ENCODE measurements around the gene CMTM6.
"Not testable (repeated sequence)": the region's sequence is repeated elsewhere in the genome, so short reads cannot be mapped to it uniquely, and the experiment has no call there.

GRCh38 chr3:32439421-32439820 is 63.2 kb downstream of the CMTM6 start:
- TF ChIP-seq, protein P1, sequence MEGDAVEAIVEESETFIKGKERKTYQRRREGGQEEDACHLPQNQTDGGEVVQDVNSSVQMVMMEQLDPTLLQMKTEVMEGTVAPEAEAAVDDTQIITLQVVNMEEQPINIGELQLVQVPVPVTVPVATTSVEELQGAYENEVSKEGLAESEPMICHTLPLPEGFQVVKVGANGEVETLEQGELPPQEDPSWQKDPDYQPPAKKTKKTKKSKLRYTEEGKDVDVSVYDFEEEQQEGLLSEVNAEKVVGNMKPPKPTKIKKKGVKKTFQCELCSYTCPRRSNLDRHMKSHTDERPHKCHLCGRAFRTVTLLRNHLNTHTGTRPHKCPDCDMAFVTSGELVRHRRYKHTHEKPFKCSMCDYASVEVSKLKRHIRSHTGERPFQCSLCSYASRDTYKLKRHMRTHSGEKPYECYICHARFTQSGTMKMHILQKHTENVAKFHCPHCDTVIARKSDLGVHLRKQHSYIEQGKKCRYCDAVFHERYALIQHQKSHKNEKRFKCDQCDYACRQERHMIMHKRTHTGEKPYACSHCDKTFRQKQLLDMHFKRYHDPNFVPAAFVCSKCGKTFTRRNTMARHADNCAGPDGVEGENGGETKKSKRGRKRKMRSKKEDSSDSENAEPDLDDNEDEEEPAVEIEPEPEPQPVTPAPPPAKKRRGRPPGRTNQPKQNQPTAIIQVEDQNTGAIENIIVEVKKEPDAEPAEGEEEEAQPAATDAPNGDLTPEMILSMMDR (IDR thresholded peaks at IDR 0.05; ENCODE audit: control extremely low read depth in 1 of 3, insufficient read depth in 1 of 3, low read depth in 1 of 3, low read length in 3 of 3), result not testable (repeated sequence)
- TF ChIP-seq CREB1 (IDR thresholded peaks at IDR 0.05); MAX (IDR thresholded peaks at IDR 0.05); JUN (IDR thresholded peaks at IDR 0.05; ENCODE audit: low read depth, low read length); GABPA (IDR thresholded peaks at IDR 0.05; ENCODE audit: borderline replicate concordance, insufficient read depth, low read length); SUZ12 (IDR thresholded peaks at IDR 0.05; ENCODE audit: low read length); KDM1A (IDR thresholded peaks at IDR 0.05; ENCODE audit: borderline replicate concordance, low read length); SP1 (IDR thresholded peaks at IDR 0.05; ENCODE audit: low read depth, low read length); BRCA1 (IDR thresholded peaks at IDR 0.05; ENCODE audit: low read depth, low read length); POLR2A (IDR thresholded peaks at IDR 0.05; ENCODE audit: control extremely low read depth in 1 of 2, low read depth in 2 of 2, low read length in 2 of 2); POLR2AphosphoS5 (IDR thresholded peaks at IDR 0.05; ENCODE audit: low read depth, low read length); HDAC6 (IDR thresholded peaks at IDR 0.05; ENCODE audit: low read depth, low read length): not testable (repeated sequence)
- TF ChIP-seq, protein P2, sequence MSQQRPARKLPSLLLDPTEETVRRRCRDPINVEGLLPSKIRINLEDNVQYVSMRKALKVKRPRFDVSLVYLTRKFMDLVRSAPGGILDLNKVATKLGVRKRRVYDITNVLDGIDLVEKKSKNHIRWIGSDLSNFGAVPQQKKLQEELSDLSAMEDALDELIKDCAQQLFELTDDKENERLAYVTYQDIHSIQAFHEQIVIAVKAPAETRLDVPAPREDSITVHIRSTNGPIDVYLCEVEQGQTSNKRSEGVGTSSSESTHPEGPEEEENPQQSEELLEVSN (IDR thresholded peaks at IDR 0.05), result not testable (repeated sequence)

Measured in H1 (cell line).